Measurements from ENCODE around the gene STK17B. TPM values are rescaled to one million over a fixed set of nuclear protein-coding genes. Genes with fewer than 3 reads are reported as not detected.
A peak's percentile ranks its signal among the peaks of the same experiment; 100 is the strongest.

STK17B gene
- total and polyA plus RNA-seq, 9 of the 15 experiments (the other 6 are each of a cell fraction or from before 2014, with no cell fraction given): 2.3 to 17.7 (median 8.5) TPM

- TF ChIP-seq ZNF41 (CRISPR knock-in tag; conservative IDR thresholded peaks at IDR 0.05) (no peak), MED1 (CRISPR knock-in tag; IDR thresholded peaks at IDR 0.05; ENCODE audit: borderline replicate concordance) (no peak), MXI1 (IDR thresholded peaks at IDR 0.05; ENCODE audit: low read depth, low read length) (no peak), SIN3B (IDR thresholded peaks at IDR 0.05; ENCODE audit: low read depth) (no peak), THRAP3 (IDR thresholded peaks at IDR 0.05; ENCODE audit: borderline replicate concordance) (no peak), KAT8 (IDR thresholded peaks at IDR 0.05; ENCODE audit: low read depth) (no peak), PPARD (CRISPR knock-in tag; IDR thresholded peaks at IDR 0.05) (no peak), ZEB2 (IDR thresholded peaks at IDR 0.05) (no peak), MTF1 (CRISPR knock-in tag; IDR thresholded peaks at IDR 0.05; ENCODE audit: borderline replicate concordance) (no peak), SOX6 (IDR thresholded peaks at IDR 0.05) (peak; percentile 62), CBFA2T3 (IDR thresholded peaks at IDR 0.05) (peak; percentile 89), SMARCE1 (IDR thresholded peaks at IDR 0.05) (0 out of 2 replicates have a peak, but pooled peaks have one; percentile 48), POLR2AphosphoS5 (IDR thresholded peaks at IDR 0.05; ENCODE audit: control insufficient read depth, insufficient read depth, low read depth, low read length) (peak; percentile 62; the same call in 1 of the 2 replicates), ZBTB17 (CRISPR knock-in tag; IDR thresholded peaks at IDR 0.05) (no peak), NR3C1 (CRISPR knock-in tag; IDR thresholded peaks at IDR 0.05) (no peak), ZNF766 (CRISPR knock-in tag; conservative IDR thresholded peaks at IDR 0.05) (no peak), BDP1 (IDR thresholded peaks at IDR 0.05; ENCODE audit: insufficient read depth, insufficient read length) (no peak), NFIC (IDR thresholded peaks at IDR 0.05) (peak; percentile 20; the same call in 1 of the 2 replicates), ZNF146 (CRISPR knock-in tag; IDR thresholded peaks at IDR 0.05; ENCODE audit: unreplicated experiment) (no peak), MBD2 (IDR thresholded peaks at IDR 0.05; ENCODE audit: borderline replicate concordance, low read depth) (no peak), ZNF444 (CRISPR knock-in tag; IDR thresholded peaks at IDR 0.05) (no peak), CAMTA2 (CRISPR knock-in tag; conservative IDR thresholded peaks at IDR 0.05) (no peak), ARID3A (IDR thresholded peaks at IDR 0.05; ENCODE audit: borderline replicate concordance, low read depth, low read length) (no peak), TBL1XR1 (IDR thresholded peaks at IDR 0.05; ENCODE audit: low read length in 2 of 2) (peak in 1 of 2 experiments; percentile 63; a peak in 2 of 4 replicates), PCBP1 (IDR thresholded peaks at IDR 0.05; ENCODE audit: low read depth, low read length, poor library complexity, severe bottlenecking) (no peak), RB1 (IDR thresholded peaks at IDR 0.05; ENCODE audit: low read depth) (no peak), TEAD4 (IDR thresholded peaks at IDR 0.05; ENCODE audit: low read length) (peak; percentile 90), TEAD4 (CRISPR knock-in tag; IDR thresholded peaks at IDR 0.05; ENCODE audit: borderline replicate concordance) (no peak), ZNF408 (CRISPR knock-in tag; IDR thresholded peaks at IDR 0.05; ENCODE audit: low read depth) (no peak), ELF1 (tag; IDR thresholded peaks at IDR 0.05) (no peak), TEAD2 (tag; IDR thresholded peaks at IDR 0.05) (no peak), GTF2A2 (tag; IDR thresholded peaks at IDR 0.05) (no peak), KHSRP (IDR thresholded peaks at IDR 0.05) (no peak)
Observed at GRCh38 chr2:196153480-196153879, 17.9 kb downstream of the STK17B start (continued).
